Neural progenitor cell (in vitro differentiated cells): ENCODE measurements around the gene CD48. TPM values are rescaled to one million over a fixed set of nuclear protein-coding genes. Genes with fewer than 3 reads are reported as not detected.

ENCODE experiments used
- DNase-seq: peaks from one replicate; pipeline ENCODE4 v3.0.0-alpha.2; 2016; ENCODE audit warnings: low spot score
- H2AFZ ChIP-seq: fragments of 200-600 bp; sonication (generic); replicated peaks from 2 replicates; pipeline ENCODE4 v1.6.1; 2016; ENCODE audit warnings: antibody characterized with exemption
- H3F3A ChIP-seq: fragments of 200-600 bp; sonication (generic); 2 replicates; pipeline ENCODE4 v1.6.1; 2016; ENCODE audit warnings: antibody characterized with exemption, low read depth
- H3K27ac ChIP-seq: fragments of 200-600 bp; sonication (generic); 2 replicates; pipeline ENCODE4 v1.5.1; 2016; ENCODE audit warnings: mild to moderate bottlenecking
- H3K27me3 ChIP-seq: fragments of 200-600 bp; sonication (generic); 2 replicates; pipeline ENCODE4 v1.6.1; 2016; ENCODE audit warnings: mild to moderate bottlenecking, moderate library complexity
- H3K36me3 ChIP-seq: fragments of 200-600 bp; sonication (generic); 2 replicates; pipeline ENCODE4 v1.5.1; 2016
- H3K4me1 ChIP-seq: fragments of 200-600 bp; sonication (generic); 2 replicates; pipeline ENCODE4 v1.6.1; 2016; ENCODE audit warnings: mixed run types
- H3K4me2 ChIP-seq: fragments of 200-600 bp; sonication (generic); 2 replicates; pipeline ENCODE4 v1.6.1; 2016
- H3K4me3 ChIP-seq: fragments of 200-600 bp; sonication (generic); 2 replicates; pipeline ENCODE4 v1.5.1; 2016
- H3K79me2 ChIP-seq: fragments of 200-600 bp; sonication (generic); 2 replicates; pipeline ENCODE4 v1.6.1; 2016; ENCODE audit warnings: low read depth
- H3K9ac ChIP-seq: fragments of 200-600 bp; sonication (generic); 2 replicates; pipeline ENCODE4 v1.6.1; 2016
- H3K9me3 ChIP-seq: fragments of 200-600 bp; sonication (generic); 2 replicates; pipeline ENCODE4 v1.5.1; 2016; ENCODE audit warnings: low read depth
- H4K20me1 ChIP-seq: fragments of 200-600 bp; sonication (generic); 2 replicates; pipeline ENCODE4 v1.6.1; 2016; ENCODE audit warnings: low read depth
- H3K27ac Mint-ChIP-seq: 3 replicates; pipeline ENCODE4 v1.8.0; 2021; ENCODE audit warnings: mixed read lengths
- H3K27me3 Mint-ChIP-seq: 2 replicates; pipeline ENCODE4 v1.8.0; 2022; ENCODE audit warnings: low read depth, mild to moderate bottlenecking, inconsistent platforms, moderate library complexity, mixed read lengths; ENCODE audit not compliant: insufficient read depth
- H3K36me3 Mint-ChIP-seq: 3 replicates; pipeline ENCODE4 v1.8.0; 2021; ENCODE audit warnings: mixed read lengths
- H3K4me1 Mint-ChIP-seq: 3 replicates; pipeline ENCODE4 v1.8.0; 2021; ENCODE audit warnings: mixed read lengths
- H3K4me3 Mint-ChIP-seq: 3 replicates; pipeline ENCODE4 v1.8.0; 2021; ENCODE audit warnings: mild to moderate bottlenecking, moderate library complexity, mixed read lengths
- H3K9me3 Mint-ChIP-seq: 3 replicates; pipeline ENCODE4 v1.8.0; 2020; ENCODE audit warnings: mixed read lengths
- CTCF ChIP-seq: fragments of 200-600 bp; sonication (generic); IDR thresholded peaks from 2 replicates; pipeline ENCODE4 v1.5.1; 2017; ENCODE audit warnings: antibody characterized with exemption, mild to moderate bottlenecking
- EZH2 ChIP-seq: fragments of 200-600 bp; sonication (generic); IDR thresholded peaks from 2 replicates; pipeline ENCODE4 v1.6.1; 2017; ENCODE audit warnings: antibody characterized with exemption, mild to moderate bottlenecking, moderate library complexity
- EZH2phosphoT487 ChIP-seq: fragments of 200-600 bp; sonication (generic); IDR thresholded peaks from 2 replicates; pipeline ENCODE4 v1.6.1; 2017; ENCODE audit warnings: antibody characterized with exemption
- total RNA-seq: library from RNA; depleted of rRNA; stranded (reverse); fragments of >200 nt; gene quantifications from 2 replicates; pipeline ENCODE4 v1.2.3, GENCODE V29; 2015; ENCODE audit warnings: low replicate concordance

The CD48 gene
- total RNA-seq, 1 donor from 2014 or later: not detected

DNA sequence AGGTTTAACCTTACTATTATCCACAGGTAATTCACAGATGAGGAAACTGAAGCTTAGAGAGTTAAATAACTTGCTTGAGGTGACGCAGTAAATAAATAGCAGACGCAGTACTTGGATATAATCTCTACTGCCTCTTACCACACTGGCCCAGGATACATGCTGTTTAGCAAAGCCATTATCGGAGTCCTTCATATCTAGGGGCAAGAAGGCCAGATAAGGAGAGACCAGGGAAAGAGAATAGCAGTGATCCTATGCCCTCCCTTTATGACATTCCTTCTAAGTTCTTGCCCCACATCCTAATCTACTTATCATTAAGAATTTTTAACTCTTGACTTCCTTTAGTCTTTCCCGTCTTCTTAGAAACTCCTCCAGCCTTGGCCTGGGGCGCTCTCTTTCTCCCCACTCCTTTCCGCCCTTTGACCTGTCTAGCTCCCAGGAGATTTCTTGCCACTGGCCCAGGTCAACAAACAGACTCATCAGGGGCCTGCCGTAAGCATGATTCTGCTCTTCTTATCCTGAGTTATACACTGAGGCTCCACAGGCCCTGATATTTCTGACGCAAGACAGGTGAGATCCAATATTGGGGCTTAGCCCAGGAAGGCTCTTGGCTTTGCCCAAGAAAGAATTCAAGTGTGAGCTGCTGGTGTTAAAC, 53.3 kb downstream of the CD48 start:
- Mint-ChIP-seq H3K4me3 (no peak overlapping the region), H3K27ac (no peak overlapping the region), H3K27me3 (no peaks in the 10 kb centered on the region), H3K36me3 (no peaks in the 10 kb centered on the region), H3K9me3 (peaks cover 3% of the 10 kb centered on the region), H3K4me1 (peaks cover 1% of the 10 kb centered on the region)
- Histone ChIP-seq H3K27me3 (no peaks in the 10 kb centered on the region), H3K9me3 (no peaks in the 10 kb centered on the region), H3F3A (no peaks in the 10 kb centered on the region), H2AFZ (no peak overlapping the region), H3K27ac (no peak overlapping the region), H3K4me2 (no peak overlapping the region), H3K36me3 (no peaks in the 10 kb centered on the region), H3K79me2 (no peaks in the 10 kb centered on the region), H3K4me1 (peaks cover 6% of the 10 kb centered on the region), H4K20me1 (no peaks in the 10 kb centered on the region), H3K9ac (no peak overlapping the region), H3K4me3 (no peak overlapping the region)
- no peak for TF ChIP-seq EZH2phosphoT487
- no peak for TF ChIP-seq CTCF
- no peak for TF ChIP-seq EZH2
- no peak for DNase-seq

- no peak for TF ChIP-seq CTCF
- TF ChIP-seq EZH2phosphoT487: no peak
- TF ChIP-seq EZH2: no peak
- H3F3A ChIP-seq: no peaks in the 10 kb centered on the region
Measured at GRCh38 chr1:160657250-160657781, 54.3 kb downstream of the CD48 start.

GRCh38 chr1:160656737-160657136, 54.9 kb downstream of the CD48 start:
- DNase-seq: no peak
- no peaks in the 10 kb centered on the region for H3K36me3 ChIP-seq
- no peaks in the 10 kb centered on the region for H3K79me2 ChIP-seq
- no peak overlapping the region for H3K4me2 ChIP-seq
- no peaks in the 10 kb centered on the region for H3K9me3 ChIP-seq
- TF ChIP-seq EZH2phosphoT487 (no peak), CTCF (no peak), EZH2 (no peak)
- Mint-ChIP-seq H3K4me1 (peaks cover 17% of the 10 kb centered on the region), H3K27ac (no peak overlapping the region), H3K9me3 (peaks cover 3% of the 10 kb centered on the region), H3K4me3 (no peak overlapping the region), H3K36me3 (no peaks in the 10 kb centered on the region), H3K27me3 (no peaks in the 10 kb centered on the region)
- H4K20me1 ChIP-seq: no peaks in the 10 kb centered on the region
- peaks cover 11% of the 10 kb centered on the region for H3K4me1 ChIP-seq
- no peak overlapping the region for H3K4me3 ChIP-seq
- no peaks in the 10 kb centered on the region for H3K27me3 ChIP-seq
- H3K9ac ChIP-seq: no peak overlapping the region
- H3F3A ChIP-seq: no peaks in the 10 kb centered on the region
- H3K27ac ChIP-seq: no peak overlapping the region
- no peak overlapping the region for H2AFZ ChIP-seq

More at GRCh38 chr1:160657250-160657781, 54.3 kb downstream of the CD48 start:
- Mint-ChIP-seq H3K36me3 (no peaks in the 10 kb centered on the region), H3K27me3 (no peaks in the 10 kb centered on the region), H3K9me3 (peaks cover 3% of the 10 kb centered on the region), H3K27ac (no peak overlapping the region), H3K4me1 (peaks cover 11% of the 10 kb centered on the region), H3K4me3 (no peak overlapping the region)
- Histone ChIP-seq H3K27ac (no peak overlapping the region), H3K4me1 (peaks cover 9% of the 10 kb centered on the region), H3K4me3 (no peak overlapping the region), H3K79me2 (no peaks in the 10 kb centered on the region), H4K20me1 (no peaks in the 10 kb centered on the region), H3K36me3 (no peaks in the 10 kb centered on the region), H3K9me3 (no peaks in the 10 kb centered on the region), H2AFZ (no peak overlapping the region), H3K9ac (no peak overlapping the region), H3K4me2 (no peak overlapping the region), H3K27me3 (no peaks in the 10 kb centered on the region)
- no peak for DNase-seq
